Measurements from ENCODE around the gene OR2T33.
"Not testable (repeated sequence)": the region's sequence is repeated elsewhere in the genome, so short reads cannot be mapped to it uniquely, and the experiment has no call there.

Gene OR2T33, protein sequence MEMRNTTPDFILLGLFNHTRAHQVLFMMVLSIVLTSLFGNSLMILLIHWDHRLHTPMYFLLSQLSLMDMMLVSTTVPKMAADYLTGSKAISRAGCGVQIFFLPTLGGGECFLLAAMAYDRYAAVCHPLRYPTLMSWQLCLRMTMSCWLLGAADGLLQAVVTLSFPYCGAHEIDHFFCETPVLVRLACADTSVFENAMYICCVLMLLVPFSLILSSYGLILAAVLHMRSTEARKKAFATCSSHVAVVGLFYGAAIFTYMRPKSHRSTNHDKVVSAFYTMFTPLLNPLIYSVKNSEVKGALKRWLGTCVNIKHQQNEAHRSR

DNA sequence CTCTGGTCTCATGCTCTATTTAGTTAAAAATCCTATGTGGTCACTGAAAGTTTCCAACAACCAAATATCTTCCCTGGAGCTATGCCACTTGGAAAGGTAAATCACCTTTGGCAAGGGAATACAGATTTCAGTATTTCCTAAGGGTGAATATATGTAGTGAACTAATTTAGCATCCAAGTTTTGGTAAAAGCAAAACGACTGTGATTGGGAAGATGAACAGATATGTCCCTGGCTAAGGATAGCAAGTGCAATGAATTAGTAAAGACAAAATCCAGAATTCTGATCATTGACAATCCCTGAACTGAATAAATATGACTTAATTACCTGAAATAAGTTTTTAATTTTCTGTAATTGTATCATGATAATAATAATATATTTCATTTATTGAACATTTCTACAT lies at the start of gene OR2T33:
Gene OR2T33, minus strand, starts transcription at position 101 of the 400 bp plus-strand sequence. CDS start 4,162 bp downstream, outside the sequence.
- Histone ChIP-seq H3K9me3 (ENCODE audit: control insufficient read depth, low read depth, low read length) (peaks cover 71% of the 10 kb centered on the region), H3K27ac (ENCODE audit: low read length) (no peak within 1 kb of the TSS), H3K4me1 (ENCODE audit: control insufficient read depth, low read depth, low read length) (no peaks in the 10 kb centered on the region), H3K9ac (ENCODE audit: low read length) (no peak within 1 kb of the TSS), H3K4me3 (ENCODE audit: low read length) (no peak within 1 kb of the TSS), H3K27me3 (ENCODE audit: control insufficient read depth, insufficient read depth, low read length) (no peaks in the 10 kb centered on the region), H3K36me3 (ENCODE audit: control insufficient read depth, low read depth, low read length) (no peaks in the 10 kb centered on the region)

DNA sequence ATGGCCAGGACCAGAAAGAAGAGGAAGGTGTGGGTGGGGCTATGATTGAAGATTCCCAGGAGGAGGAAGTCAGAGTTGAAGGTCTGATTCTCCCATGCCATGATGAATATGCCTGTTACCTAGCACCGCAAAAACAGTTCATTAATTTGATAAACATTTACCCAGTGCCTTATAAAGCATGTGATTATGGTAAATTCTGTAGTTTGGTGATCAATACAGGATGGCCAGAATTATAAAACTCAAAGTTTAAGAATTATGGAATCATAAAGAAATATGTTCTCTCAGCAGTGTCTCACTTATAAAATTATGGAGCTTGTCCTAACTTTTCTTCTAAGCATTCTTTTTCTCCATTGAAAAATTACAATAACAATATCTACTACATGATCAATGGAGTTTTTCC lies 46.7 kb upstream of the OR2T33 start, which contains the start of gene OR2M7:
Gene OR2M7, minus strand, starts transcription at position 101 of the 400 bp plus-strand sequence. Its CDS starts 0 bp downstream, at position 101.
- Histone ChIP-seq H3K36me3 (ENCODE audit: control insufficient read depth, low read depth, low read length) (no peaks in the 10 kb centered on the region), H3K27me3 (ENCODE audit: control insufficient read depth, insufficient read depth, low read length) (no peaks in the 10 kb centered on the region), H3K9ac (ENCODE audit: low read length) (no peak within 1 kb of the TSS), H3K4me1 (ENCODE audit: control insufficient read depth, low read depth, low read length) (no peaks in the 10 kb centered on the region), H3K27ac (ENCODE audit: low read length) (no peak within 1 kb of the TSS), H3K9me3 (ENCODE audit: control insufficient read depth, low read depth, low read length) (peaks cover 57% of the 10 kb centered on the region), H3K4me3 (ENCODE audit: low read length) (no peak within 1 kb of the TSS)

GRCh38 chr1:248316796-248317195 lies 39.0 kb upstream of the OR2T33 start:
- peaks cover 71% of the 10 kb centered on the region for H3K9me3 ChIP-seq (ENCODE audit: control insufficient read depth, low read depth, low read length)
- no peaks in the 10 kb centered on the region for H3K4me1 ChIP-seq (ENCODE audit: control insufficient read depth, low read depth, low read length)
- H3K36me3 ChIP-seq (ENCODE audit: control insufficient read depth, low read depth, low read length): no peaks in the 10 kb centered on the region
- no peak overlapping the region for H3K4me3 ChIP-seq (ENCODE audit: low read length)
- H3K27me3 ChIP-seq (ENCODE audit: control insufficient read depth, insufficient read depth, low read length): no peaks in the 10 kb centered on the region
- H3K9ac ChIP-seq (ENCODE audit: low read length): no peak overlapping the region
- H3K27ac ChIP-seq (ENCODE audit: low read length): no peak overlapping the region

GRCh38 chr1:248306740-248307139 lies 29.0 kb upstream of the OR2T33 start:
- not testable (repeated sequence) for H3K9ac ChIP-seq (ENCODE audit: low read length); H3K4me3 ChIP-seq (ENCODE audit: low read length); H3K27ac ChIP-seq (ENCODE audit: low read length); H3K27me3 ChIP-seq (ENCODE audit: control insufficient read depth, insufficient read depth, low read length); H3K4me1 ChIP-seq (ENCODE audit: control insufficient read depth, low read depth, low read length); H3K36me3 ChIP-seq (ENCODE audit: control insufficient read depth, low read depth, low read length)
- H3K9me3 ChIP-seq (ENCODE audit: control insufficient read depth, low read depth, low read length): peaks cover 47% of the 10 kb centered on the region

GRCh38 chr1:248306103-248306502 lies 28.3 kb upstream of the OR2T33 start:
- no peak overlapping the region for H3K9ac ChIP-seq (ENCODE audit: low read length)
- H3K9me3 ChIP-seq (ENCODE audit: control insufficient read depth, low read depth, low read length): peaks cover 46% of the 10 kb centered on the region
- no peaks in the 10 kb centered on the region for H3K4me1 ChIP-seq (ENCODE audit: control insufficient read depth, low read depth, low read length)
- H3K4me3 ChIP-seq (ENCODE audit: low read length): no peak overlapping the region
- H3K27me3 ChIP-seq (ENCODE audit: control insufficient read depth, insufficient read depth, low read length): no peaks in the 10 kb centered on the region
- H3K27ac ChIP-seq (ENCODE audit: low read length): no peak overlapping the region
- no peaks in the 10 kb centered on the region for H3K36me3 ChIP-seq (ENCODE audit: control insufficient read depth, low read depth, low read length)

GRCh38 chr1:248305672-248306071 lies 27.9 kb upstream of the OR2T33 start:
- not testable (repeated sequence) for H3K9ac ChIP-seq (ENCODE audit: low read length); H3K4me1 ChIP-seq (ENCODE audit: control insufficient read depth, low read depth, low read length); H3K36me3 ChIP-seq (ENCODE audit: control insufficient read depth, low read depth, low read length); H3K4me3 ChIP-seq (ENCODE audit: low read length); H3K27ac ChIP-seq (ENCODE audit: low read length); H3K27me3 ChIP-seq (ENCODE audit: control insufficient read depth, insufficient read depth, low read length)
- H3K9me3 ChIP-seq (ENCODE audit: control insufficient read depth, low read depth, low read length): peaks cover 42% of the 10 kb centered on the region

DNA sequence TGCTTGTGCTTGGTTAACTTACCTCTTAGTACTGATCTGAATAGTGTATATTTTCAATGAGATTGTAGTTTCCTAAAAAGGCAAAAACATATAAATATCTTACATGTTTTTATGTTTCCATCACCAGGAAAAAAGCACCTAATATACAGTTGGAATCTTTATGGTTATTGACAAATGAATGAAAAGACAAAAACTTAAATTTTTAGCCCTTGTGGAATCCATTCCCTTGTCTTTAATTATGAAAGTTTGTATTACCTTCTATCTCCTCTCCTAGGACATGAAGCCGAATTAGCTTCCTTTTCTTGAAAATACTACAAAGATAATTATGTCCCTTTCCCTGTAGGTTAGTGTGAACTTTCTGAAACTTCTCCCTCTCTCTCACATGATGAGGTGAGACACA lies 25.5 kb upstream of the OR2T33 start, which contains the start of gene OR2T12:
Gene OR2T12, minus strand, starts transcription at position 101 of the 400 bp plus-strand sequence. CDS start 7,846 bp downstream, outside the sequence.
- no peaks in the 10 kb centered on the region for H3K36me3 ChIP-seq (ENCODE audit: control insufficient read depth, low read depth, low read length)
- H3K9ac ChIP-seq (ENCODE audit: low read length): no peak within 1 kb of the TSS
- no peaks in the 10 kb centered on the region for H3K27me3 ChIP-seq (ENCODE audit: control insufficient read depth, insufficient read depth, low read length)
- H3K4me3 ChIP-seq (ENCODE audit: low read length): no peak within 1 kb of the TSS
- H3K4me1 ChIP-seq (ENCODE audit: control insufficient read depth, low read depth, low read length): no peaks in the 10 kb centered on the region
- H3K27ac ChIP-seq (ENCODE audit: low read length): no peak within 1 kb of the TSS
- peaks cover 28% of the 10 kb centered on the region for H3K9me3 ChIP-seq (ENCODE audit: control insufficient read depth, low read depth, low read length)

GRCh38 chr1:248288391-248288790 lies 10.6 kb upstream of the OR2T33 start:
- no peaks in the 10 kb centered on the region for H3K27me3 ChIP-seq (ENCODE audit: control insufficient read depth, insufficient read depth, low read length)
- no peak overlapping the region for H3K27ac ChIP-seq (ENCODE audit: low read length)
- no peaks in the 10 kb centered on the region for H3K4me1 ChIP-seq (ENCODE audit: control insufficient read depth, low read depth, low read length)
- peaks cover 52% of the 10 kb centered on the region for H3K9me3 ChIP-seq (ENCODE audit: control insufficient read depth, low read depth, low read length)
- no peak overlapping the region for H3K4me3 ChIP-seq (ENCODE audit: low read length)
- no peak overlapping the region for H3K9ac ChIP-seq (ENCODE audit: low read length)
- H3K36me3 ChIP-seq (ENCODE audit: control insufficient read depth, low read depth, low read length): no peaks in the 10 kb centered on the region

- not testable (repeated sequence) for H3K9ac ChIP-seq (ENCODE audit: low read length); H3K36me3 ChIP-seq (ENCODE audit: control insufficient read depth, low read depth, low read length); H3K4me1 ChIP-seq (ENCODE audit: control insufficient read depth, low read depth, low read length); H3K27ac ChIP-seq (ENCODE audit: low read length); H3K27me3 ChIP-seq (ENCODE audit: control insufficient read depth, insufficient read depth, low read length); H3K4me3 ChIP-seq (ENCODE audit: low read length)
- H3K9me3 ChIP-seq (ENCODE audit: control insufficient read depth, low read depth, low read length): peaks cover 48% of the 10 kb centered on the region
Measured at GRCh38 chr1:248273225-248273624, 4.6 kb downstream of the OR2T33 start.

DNA sequence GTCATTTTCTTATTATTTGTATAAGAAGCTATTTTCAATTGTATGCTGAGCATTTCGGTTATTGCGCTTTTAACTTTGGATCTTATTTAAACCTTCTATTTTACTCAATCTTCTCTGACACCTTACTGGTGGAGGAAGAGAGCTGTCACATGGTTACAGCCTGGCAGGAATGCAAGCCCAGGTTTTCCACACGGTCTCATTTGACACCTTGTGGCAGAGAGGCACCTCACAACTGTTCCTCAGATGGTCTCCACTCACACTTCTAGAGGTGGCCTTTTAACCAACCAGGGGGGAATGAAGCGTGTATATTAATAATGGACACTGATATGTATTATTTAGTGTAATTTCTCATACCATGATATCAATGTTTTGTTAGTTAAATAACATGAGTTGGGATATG lies 9.6 kb downstream of the OR2T33 start:
- Histone ChIP-seq H3K9ac (ENCODE audit: low read length) (no peak overlapping the region), H3K27ac (ENCODE audit: low read length) (no peak overlapping the region), H3K9me3 (ENCODE audit: control insufficient read depth, low read depth, low read length) (peaks cover 61% of the 10 kb centered on the region), H3K4me3 (ENCODE audit: low read length) (no peak overlapping the region), H3K27me3 (ENCODE audit: control insufficient read depth, insufficient read depth, low read length) (no peaks in the 10 kb centered on the region), H3K4me1 (ENCODE audit: control insufficient read depth, low read depth, low read length) (no peaks in the 10 kb centered on the region), H3K36me3 (ENCODE audit: control insufficient read depth, low read depth, low read length) (no peaks in the 10 kb centered on the region)

DNA sequence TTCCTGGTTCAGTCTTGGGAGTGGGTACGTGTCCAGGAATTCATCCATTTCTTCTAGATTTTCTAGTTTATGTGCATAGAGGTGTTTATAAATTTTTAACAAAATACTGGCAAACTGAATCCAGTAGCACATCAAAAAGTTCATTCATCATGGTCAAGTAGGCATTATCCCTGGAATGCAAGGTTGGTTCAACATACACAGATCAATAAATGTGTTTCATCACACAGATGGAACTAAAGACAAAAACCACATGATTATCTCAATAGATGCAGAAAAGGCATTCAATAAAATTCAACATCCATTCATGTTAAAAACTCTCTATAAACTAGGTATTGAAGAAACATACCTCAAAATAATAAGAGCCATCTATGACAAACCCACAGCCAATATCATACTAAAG lies 18.5 kb downstream of the OR2T33 start:
- H3K27ac ChIP-seq (ENCODE audit: low read length); H3K27me3 ChIP-seq (ENCODE audit: control insufficient read depth, insufficient read depth, low read length); H3K36me3 ChIP-seq (ENCODE audit: control insufficient read depth, low read depth, low read length); H3K4me3 ChIP-seq (ENCODE audit: low read length); H3K9ac ChIP-seq (ENCODE audit: low read length); H3K4me1 ChIP-seq (ENCODE audit: control insufficient read depth, low read depth, low read length): not testable (repeated sequence)
- H3K9me3 ChIP-seq (ENCODE audit: control insufficient read depth, low read depth, low read length): peaks cover 35% of the 10 kb centered on the region

- no peaks in the 10 kb centered on the region for H3K36me3 ChIP-seq (ENCODE audit: control insufficient read depth, low read depth, low read length)
- H3K27me3 ChIP-seq (ENCODE audit: control insufficient read depth, insufficient read depth, low read length): no peaks in the 10 kb centered on the region
- H3K9ac ChIP-seq (ENCODE audit: low read length): no peak overlapping the region
- no peak overlapping the region for H3K27ac ChIP-seq (ENCODE audit: low read length)
- H3K4me1 ChIP-seq (ENCODE audit: control insufficient read depth, low read depth, low read length): no peaks in the 10 kb centered on the region
- H3K9me3 ChIP-seq (ENCODE audit: control insufficient read depth, low read depth, low read length): peaks cover 66% of the 10 kb centered on the region
- no peak overlapping the region for H3K4me3 ChIP-seq (ENCODE audit: low read length)
Measured at GRCh38 chr1:248243204-248243603, 34.6 kb downstream of the OR2T33 start.
